Right atrium auricular region (tissue), 2 donors: Measurements from ENCODE around the gene TNFSF15. TPM values are rescaled to one million over a fixed set of nuclear protein-coding genes. Genes with fewer than 3 reads are reported as not detected.

Experiments used
- DNase-seq: peaks from one replicate; pipeline ENCODE4 v3.0.0-alpha.2; 2019; ENCODE audit warnings: low spot score
- H3K27ac ChIP-seq, 2 donors: fragments of 200-600 bp; sonication (generic); 1 replicate in 1 of 2; 2 replicates in 1 of 2; pipeline ENCODE4 v1.5.1; 2016 to 2019
- H3K27me3 ChIP-seq, 2 donors: fragments of 200-600 bp; sonication (generic); one replicate each; pipeline versions ENCODE4 v1.5.1 to v1.6.0; 2017 to 2019
- H3K36me3 ChIP-seq: fragments of 200-600 bp; sonication (generic); one replicate; pipeline ENCODE4 v1.5.1; 2016
- H3K4me1 ChIP-seq, 2 donors: fragments of 200-600 bp; sonication (generic); one replicate each; pipeline versions ENCODE4 v1.5.1 to v1.6.0; 2017 to 2019
- H3K4me3 ChIP-seq, 2 donors: fragments of 200-600 bp; sonication (generic); 1 replicate in 1 of 2; 2 replicates in 1 of 2; pipeline ENCODE4 v1.5.1; 2017 to 2019; ENCODE audit warnings: mild to moderate bottlenecking in 1 of 2, moderate library complexity in 1 of 2
- H3K9me3 ChIP-seq, 2 donors: fragments of 200-600 bp; sonication (generic); one replicate each; pipeline ENCODE4 v1.5.1; 2019
- CTCF ChIP-seq, 2 donors: fragments of 200-600 bp; sonication (generic); IDR thresholded peaks; one replicate each; pipeline ENCODE4 v1.5.1; 2019; ENCODE audit warnings: antibody characterized with exemption in 2 of 2
- total RNA-seq, 2 donors: library from RNA; depleted of rRNA; stranded (reverse); fragments of >200 nt; gene quantifications; one replicate each; pipeline ENCODE4 v1.1.0, GENCODE V29; 2016

The TNFSF15 gene
- total RNA-seq, 2 donors from 2014 or later = 0.16 TPM; not detected in 1

GRCh38 chr9:114804505-114804904 is 1.3 kb downstream of the TNFSF15 start:
- H3K27me3 ChIP-seq = no peaks in the 10 kb centered on the region
- no peak overlapping the region for H3K27ac ChIP-seq
- H3K36me3 ChIP-seq = no peaks in the 10 kb centered on the region
- H3K9me3 ChIP-seq = no peaks in the 10 kb centered on the region
- H3K4me3 ChIP-seq = no peak overlapping the region
- no peak for TF ChIP-seq CTCF (IDR thresholded peaks at IDR 0.05)
- H3K4me1 ChIP-seq = peaks cover 0 to 8% of the 10 kb centered on the region in 2 donors
- no peak for DNase-seq

- H3K9me3 ChIP-seq = no peaks in the 10 kb centered on the region
- H3K4me3 ChIP-seq = no peak overlapping the region
- H3K4me1 ChIP-seq = peaks cover 0 to 8% of the 10 kb centered on the region in 2 donors
- no peaks in the 10 kb centered on the region for H3K36me3 ChIP-seq
- no peaks in the 10 kb centered on the region for H3K27me3 ChIP-seq
- no peak overlapping the region for H3K27ac ChIP-seq
- DNase-seq = peak; percentile 32
- no peak for TF ChIP-seq CTCF (IDR thresholded peaks at IDR 0.05)
Observed at GRCh38 chr9:114803479-114804265, 2.2 kb downstream of the TNFSF15 start.

GRCh38 chr9:114799925-114800324 is 5.9 kb downstream of the TNFSF15 start:
- Histone ChIP-seq H3K4me1 (no peaks in the 10 kb centered on the region), H3K4me3 (no peak overlapping the region), H3K36me3 (no peaks in the 10 kb centered on the region), H3K27ac (no peak overlapping the region), H3K9me3 (no peaks in the 10 kb centered on the region), H3K27me3 (no peaks in the 10 kb centered on the region)
- no peak for TF ChIP-seq CTCF (IDR thresholded peaks at IDR 0.05)
- DNase-seq = no peak

- no peaks in the 10 kb centered on the region for H3K36me3 ChIP-seq
- DNase-seq = no peak
- no peak overlapping the region for H3K4me3 ChIP-seq
- no peak overlapping the region for H3K27ac ChIP-seq
- no peaks in the 10 kb centered on the region for H3K9me3 ChIP-seq
- TF ChIP-seq CTCF (IDR thresholded peaks at IDR 0.05) = no peak
- H3K27me3 ChIP-seq = no peaks in the 10 kb centered on the region
- no peaks in the 10 kb centered on the region for H3K4me1 ChIP-seq
Observed at GRCh38 chr9:114799441-114799840, 6.4 kb downstream of the TNFSF15 start.

- H3K4me1 ChIP-seq = no peaks in the 10 kb centered on the region
- TF ChIP-seq CTCF (IDR thresholded peaks at IDR 0.05) = no peak
- H3K27me3 ChIP-seq = no peaks in the 10 kb centered on the region
- no peak overlapping the region for H3K27ac ChIP-seq
- H3K36me3 ChIP-seq = no peaks in the 10 kb centered on the region
- H3K9me3 ChIP-seq = no peaks in the 10 kb centered on the region
- DNase-seq = no peak
- no peak overlapping the region for H3K4me3 ChIP-seq
Observed at GRCh38 chr9:114798780-114799427, 6.9 kb downstream of the TNFSF15 start.
